HEK293 (cell line): ENCODE data around the gene FOXF2.

Experiments used
- CTCF ChIA-PET: fragments of 350-600 bp; formaldehyde crosslinking; extraction: SDS; loops from one replicate; lab custom pipeline; 2021; ENCODE audit warnings: antibody characterized with exemption; lab: Yijun Ruan, JAX
- POLR2A ChIA-PET: fragments of 300-600 bp; formaldehyde crosslinking; extraction: SDS; loops from one replicate; lab custom pipeline; 2020; ENCODE audit warnings: antibody characterized with exemption, inconsistent platforms; lab: Yijun Ruan, JAX
- H3K27ac ChIP-seq: fragments of 200-500 bp; sonication (Bioruptor generic); 2 replicates; pipeline ENCODE4 v1.5.1; 2014; ENCODE audit warnings: low read depth, low read length, control low read depth, inconsistent platforms; ENCODE audit errors: extremely low read depth
- H3K36me3 ChIP-seq, 2 experiments: fragments of 200-500 bp in 1 of 2; sonication (Bioruptor generic) in 1 of 2; 1 replicate in 1 of 2; 2 replicates in 1 of 2; pipeline ENCODE4 v1.5.1; 2014 to 2017; ENCODE audit warnings: inconsistent platforms in 2 of 2, low read length in 2 of 2; ENCODE audit not compliant: control insufficient read depth in 2 of 2, insufficient read depth in 1 of 2
- H3K4me1 ChIP-seq: fragments of 200-500 bp; sonication (Bioruptor generic); 2 replicates; pipeline ENCODE4 v1.5.1; 2014; ENCODE audit warnings: mild to moderate bottlenecking, low read length, inconsistent platforms; ENCODE audit not compliant: control insufficient read depth, insufficient read depth
- H3K4me3 ChIP-seq: 2 replicates; pipeline ENCODE4 v1.5.1; 2011; ENCODE audit warnings: low read depth, mild to moderate bottlenecking, control low read depth, low read length, moderate library complexity
- H3K9me3 ChIP-seq: fragments of 200-500 bp; sonication (Bioruptor generic); 2 replicates; pipeline ENCODE4 v1.5.1; 2014; ENCODE audit warnings: low read depth, low read length, inconsistent platforms; ENCODE audit not compliant: control insufficient read depth, insufficient read depth
- FEZF1 ChIP-seq: fragments of 450-650 bp; formaldehyde crosslinking; IDR thresholded peaks from 2 replicates; pipeline ENCODE4 v1.5.1; 2016; ENCODE audit warnings: missing biosample characterization, missing genetic modification characterization
- GLIS1 ChIP-seq: fragments of 450-650 bp; formaldehyde crosslinking; IDR thresholded peaks from 2 replicates; pipeline ENCODE4 v1.5.1; 2016; ENCODE audit warnings: missing biosample characterization, missing genetic modification characterization
- HOXA7 ChIP-seq: sonication (generic); formaldehyde crosslinking; IDR thresholded peaks from 2 replicates; pipeline ENCODE4 v1.8.1; 2022; ENCODE audit warnings: missing genetic modification reagents, borderline replicate concordance
- HOXC10 ChIP-seq: sonication (generic); formaldehyde crosslinking; IDR thresholded peaks from 2 replicates; pipeline ENCODE4 v1.8.1; 2023; ENCODE audit warnings: mild to moderate bottlenecking, missing genetic modification reagents
- PRDM1 ChIP-seq: fragments of 450-650 bp; formaldehyde crosslinking; IDR thresholded peaks from 2 replicates; pipeline ENCODE4; 2016; ENCODE audit warnings: missing biosample characterization, missing genetic modification characterization
- ZFP3 ChIP-seq: fragments of 450-650 bp; formaldehyde crosslinking; IDR thresholded peaks from 2 replicates; pipeline ENCODE4 v1.5.1; 2016; ENCODE audit warnings: low read depth, missing biosample characterization, missing genetic modification characterization
- ZNF121 ChIP-seq: fragments of 450-650 bp; formaldehyde crosslinking; IDR thresholded peaks from 2 replicates; pipeline ENCODE4 v1.5.1; 2016; ENCODE audit warnings: missing biosample characterization, missing genetic modification characterization
- ZNF19 ChIP-seq: fragments of 450-650 bp; formaldehyde crosslinking; IDR thresholded peaks from 2 replicates; pipeline ENCODE4; 2016; ENCODE audit warnings: missing biosample characterization, missing genetic modification characterization, low read depth
- ZNF2 ChIP-seq: fragments of 450-650 bp; formaldehyde crosslinking; IDR thresholded peaks from 2 replicates; pipeline ENCODE4 v1.5.1; 2016; ENCODE audit warnings: missing biosample characterization, missing genetic modification characterization
- ZNF202 ChIP-seq: fragments of 450-650 bp; formaldehyde crosslinking; IDR thresholded peaks from 2 replicates; pipeline ENCODE4 v1.5.1; 2016; ENCODE audit warnings: missing biosample characterization, missing genetic modification characterization, borderline replicate concordance
- ZNF221 ChIP-seq: fragments of 450-650 bp; formaldehyde crosslinking; IDR thresholded peaks from 2 replicates; pipeline ENCODE4 v1.5.1; 2017; ENCODE audit warnings: missing biosample characterization, missing genetic modification characterization, borderline replicate concordance
- ZNF302 ChIP-seq: fragments of 450-650 bp; formaldehyde crosslinking; IDR thresholded peaks from 2 replicates; pipeline ENCODE4 v1.5.1; 2016; ENCODE audit warnings: missing biosample characterization, missing genetic modification characterization, low read depth
- ZNF311 ChIP-seq: fragments of 450-650 bp; formaldehyde crosslinking; IDR thresholded peaks from 2 replicates; pipeline ENCODE4 v1.5.1; 2017; ENCODE audit warnings: missing biosample characterization, missing genetic modification characterization, borderline replicate concordance
- ZNF350 ChIP-seq: fragments of 450-650 bp; formaldehyde crosslinking; IDR thresholded peaks from 2 replicates; pipeline ENCODE4 v1.5.0; 2017; ENCODE audit warnings: missing biosample characterization, mild to moderate bottlenecking, missing genetic modification characterization
- ZNF366 ChIP-seq: fragments of 450-650 bp; formaldehyde crosslinking; conservative IDR thresholded peaks from 2 replicates; pipeline ENCODE4 v1.5.1; 2016; ENCODE audit warnings: missing biosample characterization, missing genetic modification characterization
- ZNF510 ChIP-seq: fragments of 450-650 bp; formaldehyde crosslinking; IDR thresholded peaks from 2 replicates; pipeline ENCODE4 v1.5.1; 2018; ENCODE audit warnings: mild to moderate bottlenecking, missing genetic modification characterization, missing biosample characterization; ENCODE audit not compliant: insufficient replicate concordance
- ZNF600 ChIP-seq: fragments of 450-650 bp; formaldehyde crosslinking; IDR thresholded peaks from 2 replicates; pipeline ENCODE4 v1.5.1; 2016; ENCODE audit warnings: missing biosample characterization, missing genetic modification characterization
- ZNF626 ChIP-seq: fragments of 450-650 bp; sonication (Bioruptor Pico); formaldehyde crosslinking; IDR thresholded peaks from 2 replicates; pipeline ENCODE4 v1.5.1; 2018; ENCODE audit warnings: missing biosample characterization, missing genetic modification characterization, inconsistent platforms
- ZNF777 ChIP-seq: fragments of 450-650 bp; formaldehyde crosslinking; IDR thresholded peaks from 2 replicates; pipeline ENCODE4 v1.5.1; 2017; ENCODE audit warnings: missing biosample characterization, missing genetic modification characterization, borderline replicate concordance
- ZXDB ChIP-seq: fragments of 450-650 bp; formaldehyde crosslinking; IDR thresholded peaks from 2 replicates; pipeline ENCODE4 v1.5.1; 2016; ENCODE audit warnings: missing biosample characterization, missing genetic modification characterization
- TF ChIP-seq, protein P1 (sequence below): fragments of 450-650 bp; formaldehyde crosslinking; IDR thresholded peaks from 2 replicates; pipeline ENCODE4 v1.5.1; 2017; ENCODE audit warnings: missing biosample characterization, missing genetic modification characterization
- TF ChIP-seq, protein P2 (sequence below): fragments of 450-650 bp; formaldehyde crosslinking; IDR thresholded peaks from 2 replicates; pipeline ENCODE4 v1.5.1; 2016; ENCODE audit warnings: missing biosample characterization, missing genetic modification characterization
- TF ChIP-seq, protein P3 (sequence below): fragments of 450-650 bp; formaldehyde crosslinking; IDR thresholded peaks from 2 replicates; pipeline ENCODE4 v1.5.1; 2016; ENCODE audit warnings: missing biosample characterization, missing genetic modification characterization, borderline replicate concordance
- TF ChIP-seq, protein P4 (sequence below): fragments of 450-650 bp; formaldehyde crosslinking; IDR thresholded peaks from 2 replicates; pipeline ENCODE4 v1.5.1; 2016; ENCODE audit warnings: missing biosample characterization, missing genetic modification characterization

FOXF2 gene

DNA sequence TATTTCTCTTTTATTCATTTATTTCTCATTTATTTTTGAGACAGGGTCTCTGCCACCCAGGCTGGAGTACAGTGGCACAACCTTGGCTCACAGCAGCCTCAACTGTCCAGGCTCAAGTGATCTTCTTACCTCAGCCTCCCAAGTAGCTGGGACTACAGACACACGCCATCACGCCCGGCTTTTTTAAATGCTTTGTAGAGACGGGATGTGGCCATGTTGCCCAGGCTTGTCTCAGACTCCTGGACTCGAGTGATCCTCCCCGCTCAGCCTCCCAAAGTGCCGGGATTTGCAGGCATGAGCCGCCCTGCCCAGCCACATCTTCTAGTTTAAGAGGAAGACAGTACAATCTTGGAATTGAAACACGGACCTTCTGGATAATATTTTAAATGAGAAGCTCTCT is 21.6 kb upstream of the FOXF2 start (continued):
- TF ChIP-seq, protein P1, sequence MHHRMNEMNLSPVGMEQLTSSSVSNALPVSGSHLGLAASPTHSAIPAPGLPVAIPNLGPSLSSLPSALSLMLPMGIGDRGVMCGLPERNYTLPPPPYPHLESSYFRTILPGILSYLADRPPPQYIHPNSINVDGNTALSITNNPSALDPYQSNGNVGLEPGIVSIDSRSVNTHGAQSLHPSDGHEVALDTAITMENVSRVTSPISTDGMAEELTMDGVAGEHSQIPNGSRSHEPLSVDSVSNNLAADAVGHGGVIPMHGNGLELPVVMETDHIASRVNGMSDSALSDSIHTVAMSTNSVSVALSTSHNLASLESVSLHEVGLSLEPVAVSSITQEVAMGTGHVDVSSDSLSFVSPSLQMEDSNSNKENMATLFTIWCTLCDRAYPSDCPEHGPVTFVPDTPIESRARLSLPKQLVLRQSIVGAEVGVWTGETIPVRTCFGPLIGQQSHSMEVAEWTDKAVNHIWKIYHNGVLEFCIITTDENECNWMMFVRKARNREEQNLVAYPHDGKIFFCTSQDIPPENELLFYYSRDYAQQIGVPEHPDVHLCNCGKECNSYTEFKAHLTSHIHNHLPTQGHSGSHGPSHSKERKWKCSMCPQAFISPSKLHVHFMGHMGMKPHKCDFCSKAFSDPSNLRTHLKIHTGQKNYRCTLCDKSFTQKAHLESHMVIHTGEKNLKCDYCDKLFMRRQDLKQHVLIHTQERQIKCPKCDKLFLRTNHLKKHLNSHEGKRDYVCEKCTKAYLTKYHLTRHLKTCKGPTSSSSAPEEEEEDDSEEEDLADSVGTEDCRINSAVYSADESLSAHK (tag by site-specific recombination): no peak
- no peak for TF ChIP-seq ZFP3 (tag by site-specific recombination)

DNA sequence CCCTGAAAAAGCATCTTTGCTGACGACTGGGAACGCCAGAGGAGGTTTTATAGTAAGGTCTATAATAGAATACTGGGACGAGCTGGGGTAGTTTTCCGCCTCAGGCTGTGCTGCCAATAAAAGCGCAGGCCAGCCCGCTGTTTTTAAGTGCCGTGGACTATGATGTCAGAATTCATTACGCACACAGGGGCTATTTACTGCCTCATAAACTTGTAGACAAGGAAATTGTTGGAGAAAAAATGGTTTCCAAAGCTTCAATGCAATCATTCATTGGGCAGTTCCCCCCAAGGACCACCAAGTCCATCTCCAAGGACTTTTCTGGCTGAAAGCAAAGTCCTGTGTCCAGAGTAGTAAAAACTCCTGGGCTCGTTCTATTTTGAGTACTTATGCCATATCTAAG is 20.4 kb upstream of the FOXF2 start:
- H3K4me3 ChIP-seq: no peak overlapping the region
- CTCF ChIA-PET: interaction anchor here (1.8 kb wide), 1 partner anchor 55 kb away, joined by 4 read pairs; no protein-coding TSS in a partner anchor
- TF ChIP-seq ZNF510 (peak; percentile 21), HOXA7 (CRISPR knock-in tag) (no peak), ZNF777 (tag by site-specific recombination) (no peak), ZNF19 (0 out of 2 replicates have a peak, but pooled peaks have one; percentile 10), FEZF1 (tag by site-specific recombination) (peak; percentile 97), ZNF202 (no peak), ZNF350 (no peak), ZNF302 (tag by site-specific recombination) (no peak), GLIS1 (no peak), PRDM1 (no peak), ZNF366 (tag by site-specific recombination) (peak; percentile 36; the same call in 1 of the 2 replicates), ZNF221 (tag by site-specific recombination) (no peak), ZNF626 (tag by site-specific recombination) (no peak), ZXDB (tag by site-specific recombination) (peak; percentile 67), ZNF2 (peak; percentile 63), ZNF600 (peak; percentile 63), ZNF121 (tag by site-specific recombination) (no peak), ZNF311 (no peak), HOXC10 (no peak)
- TF ChIP-seq, protein P2, sequence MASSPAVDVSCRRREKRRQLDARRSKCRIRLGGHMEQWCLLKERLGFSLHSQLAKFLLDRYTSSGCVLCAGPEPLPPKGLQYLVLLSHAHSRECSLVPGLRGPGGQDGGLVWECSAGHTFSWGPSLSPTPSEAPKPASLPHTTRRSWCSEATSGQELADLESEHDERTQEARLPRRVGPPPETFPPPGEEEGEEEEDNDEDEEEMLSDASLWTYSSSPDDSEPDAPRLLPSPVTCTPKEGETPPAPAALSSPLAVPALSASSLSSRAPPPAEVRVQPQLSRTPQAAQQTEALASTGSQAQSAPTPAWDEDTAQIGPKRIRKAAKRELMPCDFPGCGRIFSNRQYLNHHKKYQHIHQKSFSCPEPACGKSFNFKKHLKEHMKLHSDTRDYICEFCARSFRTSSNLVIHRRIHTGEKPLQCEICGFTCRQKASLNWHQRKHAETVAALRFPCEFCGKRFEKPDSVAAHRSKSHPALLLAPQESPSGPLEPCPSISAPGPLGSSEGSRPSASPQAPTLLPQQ (tag by site-specific recombination): no peak
- TF ChIP-seq, protein P3, sequence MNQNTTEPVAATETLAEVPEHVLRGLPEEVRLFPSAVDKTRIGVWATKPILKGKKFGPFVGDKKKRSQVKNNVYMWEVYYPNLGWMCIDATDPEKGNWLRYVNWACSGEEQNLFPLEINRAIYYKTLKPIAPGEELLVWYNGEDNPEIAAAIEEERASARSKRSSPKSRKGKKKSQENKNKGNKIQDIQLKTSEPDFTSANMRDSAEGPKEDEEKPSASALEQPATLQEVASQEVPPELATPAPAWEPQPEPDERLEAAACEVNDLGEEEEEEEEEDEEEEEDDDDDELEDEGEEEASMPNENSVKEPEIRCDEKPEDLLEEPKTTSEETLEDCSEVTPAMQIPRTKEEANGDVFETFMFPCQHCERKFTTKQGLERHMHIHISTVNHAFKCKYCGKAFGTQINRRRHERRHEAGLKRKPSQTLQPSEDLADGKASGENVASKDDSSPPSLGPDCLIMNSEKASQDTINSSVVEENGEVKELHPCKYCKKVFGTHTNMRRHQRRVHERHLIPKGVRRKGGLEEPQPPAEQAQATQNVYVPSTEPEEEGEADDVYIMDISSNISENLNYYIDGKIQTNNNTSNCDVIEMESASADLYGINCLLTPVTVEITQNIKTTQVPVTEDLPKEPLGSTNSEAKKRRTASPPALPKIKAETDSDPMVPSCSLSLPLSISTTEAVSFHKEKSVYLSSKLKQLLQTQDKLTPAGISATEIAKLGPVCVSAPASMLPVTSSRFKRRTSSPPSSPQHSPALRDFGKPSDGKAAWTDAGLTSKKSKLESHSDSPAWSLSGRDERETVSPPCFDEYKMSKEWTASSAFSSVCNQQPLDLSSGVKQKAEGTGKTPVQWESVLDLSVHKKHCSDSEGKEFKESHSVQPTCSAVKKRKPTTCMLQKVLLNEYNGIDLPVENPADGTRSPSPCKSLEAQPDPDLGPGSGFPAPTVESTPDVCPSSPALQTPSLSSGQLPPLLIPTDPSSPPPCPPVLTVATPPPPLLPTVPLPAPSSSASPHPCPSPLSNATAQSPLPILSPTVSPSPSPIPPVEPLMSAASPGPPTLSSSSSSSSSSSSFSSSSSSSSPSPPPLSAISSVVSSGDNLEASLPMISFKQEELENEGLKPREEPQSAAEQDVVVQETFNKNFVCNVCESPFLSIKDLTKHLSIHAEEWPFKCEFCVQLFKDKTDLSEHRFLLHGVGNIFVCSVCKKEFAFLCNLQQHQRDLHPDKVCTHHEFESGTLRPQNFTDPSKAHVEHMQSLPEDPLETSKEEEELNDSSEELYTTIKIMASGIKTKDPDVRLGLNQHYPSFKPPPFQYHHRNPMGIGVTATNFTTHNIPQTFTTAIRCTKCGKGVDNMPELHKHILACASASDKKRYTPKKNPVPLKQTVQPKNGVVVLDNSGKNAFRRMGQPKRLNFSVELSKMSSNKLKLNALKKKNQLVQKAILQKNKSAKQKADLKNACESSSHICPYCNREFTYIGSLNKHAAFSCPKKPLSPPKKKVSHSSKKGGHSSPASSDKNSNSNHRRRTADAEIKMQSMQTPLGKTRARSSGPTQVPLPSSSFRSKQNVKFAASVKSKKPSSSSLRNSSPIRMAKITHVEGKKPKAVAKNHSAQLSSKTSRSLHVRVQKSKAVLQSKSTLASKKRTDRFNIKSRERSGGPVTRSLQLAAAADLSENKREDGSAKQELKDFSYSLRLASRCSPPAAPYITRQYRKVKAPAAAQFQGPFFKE (tag by site-specific recombination): no peak
- TF ChIP-seq, protein P4, sequence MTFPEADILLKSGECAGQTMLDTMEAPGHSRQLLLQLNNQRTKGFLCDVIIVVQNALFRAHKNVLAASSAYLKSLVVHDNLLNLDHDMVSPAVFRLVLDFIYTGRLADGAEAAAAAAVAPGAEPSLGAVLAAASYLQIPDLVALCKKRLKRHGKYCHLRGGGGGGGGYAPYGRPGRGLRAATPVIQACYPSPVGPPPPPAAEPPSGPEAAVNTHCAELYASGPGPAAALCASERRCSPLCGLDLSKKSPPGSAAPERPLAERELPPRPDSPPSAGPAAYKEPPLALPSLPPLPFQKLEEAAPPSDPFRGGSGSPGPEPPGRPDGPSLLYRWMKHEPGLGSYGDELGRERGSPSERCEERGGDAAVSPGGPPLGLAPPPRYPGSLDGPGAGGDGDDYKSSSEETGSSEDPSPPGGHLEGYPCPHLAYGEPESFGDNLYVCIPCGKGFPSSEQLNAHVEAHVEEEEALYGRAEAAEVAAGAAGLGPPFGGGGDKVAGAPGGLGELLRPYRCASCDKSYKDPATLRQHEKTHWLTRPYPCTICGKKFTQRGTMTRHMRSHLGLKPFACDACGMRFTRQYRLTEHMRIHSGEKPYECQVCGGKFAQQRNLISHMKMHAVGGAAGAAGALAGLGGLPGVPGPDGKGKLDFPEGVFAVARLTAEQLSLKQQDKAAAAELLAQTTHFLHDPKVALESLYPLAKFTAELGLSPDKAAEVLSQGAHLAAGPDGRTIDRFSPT (tag by site-specific recombination): no peak

More for the DNA sequence above, 20.4 kb upstream of the FOXF2 start:
- Histone ChIP-seq H3K9me3 (no peaks in the 10 kb centered on the region), H3K27ac (no peak overlapping the region), H3K4me1 (no peaks in the 10 kb centered on the region), H3K36me3 (no peaks in the 10 kb centered on the region)
- POLR2A ChIA-PET: interaction anchor here (0.5 kb wide), 1 partner anchor 293 kb away, joined by 3 read pairs; no protein-coding TSS in a partner anchor
